ENCODE measurements around the gene BMAL1. TPM values are rescaled to one million over a fixed set of nuclear protein-coding genes. Genes with fewer than 3 reads are reported as not detected.

BMAL1 gene
- total and polyA plus RNA-seq, 7 donors = 10.8 to 41.5 (median 27.7) TPM

GRCh38 chr11:13332124-13332523 is 54.5 kb downstream of the BMAL1 start:
- Histone ChIP-seq H3K27ac (no peak overlapping the region), H3K27me3 (no peaks in the 10 kb centered on the region), H3K9me3 (no peaks in the 10 kb centered on the region), H3K36me3 (no peaks in the 10 kb centered on the region), H3K4me1 (peaks cover 0 to 34% (median 16%) of the 10 kb centered on the region in 4 donors), H3K4me3 (no peak overlapping the region)
- 89 to 91% methylated on average over 1 of the region's 1 CpG for WGBS, 2 donors
- TF ChIP-seq POLR2AphosphoS5 (IDR thresholded peaks at IDR 0.05) = no peak
- TF ChIP-seq EP300 (IDR thresholded peaks at IDR 0.05) = no peak
- no peak for TF ChIP-seq CTCF (IDR thresholded peaks at IDR 0.05)
- TF ChIP-seq POLR2A (IDR thresholded peaks at IDR 0.05) = no peak
- no peak for DNase-seq
- intact Hi-C loops (cut with DNase I) = loop anchor here (10.0 kb wide), 1 partner anchor 133 kb away; the partner anchor contains the start of gene BTBD10

GRCh38 chr11:13333456-13333957 is 55.9 kb downstream of the BMAL1 start:
- Histone ChIP-seq H3K36me3 (no peaks in the 10 kb centered on the region), H3K4me3 (no peak overlapping the region), H3K9me3 (no peaks in the 10 kb centered on the region), H3K4me1 (peaks cover 0 to 44% (median 25%) of the 10 kb centered on the region in 4 donors), H3K27me3 (no peaks in the 10 kb centered on the region), H3K27ac (no peak overlapping the region)
- no peak for DNase-seq
- TF ChIP-seq POLR2A (IDR thresholded peaks at IDR 0.05) = no peak
- TF ChIP-seq POLR2AphosphoS5 (IDR thresholded peaks at IDR 0.05) = no peak
- TF ChIP-seq CTCF (IDR thresholded peaks at IDR 0.05) = no peak
- TF ChIP-seq EP300 (IDR thresholded peaks at IDR 0.05) = no peak
- intact Hi-C loops (cut with DNase I) = loop anchor here (10.0 kb wide), 1 partner anchor 131 kb away; the partner anchor contains the start of gene BTBD10
- WGBS, 2 donors = 14 to 32% methylated on average over 7 of the region's 7 CpGs

GRCh38 chr11:13334034-13334786 is 56.6 kb downstream of the BMAL1 start:
- no peaks in the 10 kb centered on the region for H3K9me3 ChIP-seq
- no peak overlapping the region for H3K27ac ChIP-seq
- H3K27me3 ChIP-seq = no peaks in the 10 kb centered on the region
- intact Hi-C loops (cut with DNase I) = loop anchor here (2.0 to 10.0 kb wide), 2 partner anchors 123 to 131 kb away; partner anchors contain the start of gene BTBD10
- WGBS, 2 donors = 68 to 78% methylated on average over 6 of the region's 6 CpGs
- no peak for DNase-seq
- H3K4me1 ChIP-seq = peaks cover 0 to 50% (median 31%) of the 10 kb centered on the region in 4 donors
- no peak for TF ChIP-seq EP300 (IDR thresholded peaks at IDR 0.05)
- no peak for TF ChIP-seq POLR2AphosphoS5 (IDR thresholded peaks at IDR 0.05)
- no peak for TF ChIP-seq POLR2A (IDR thresholded peaks at IDR 0.05)
- no peak for TF ChIP-seq CTCF (IDR thresholded peaks at IDR 0.05)
- no peaks in the 10 kb centered on the region for H3K36me3 ChIP-seq
- H3K4me3 ChIP-seq = no peak overlapping the region

GRCh38 chr11:13335319-13335718 is 57.7 kb downstream of the BMAL1 start:
- 17 to 23% methylated on average over 5 of the region's 5 CpGs for WGBS, 2 donors
- no peak overlapping the region for H3K4me3 ChIP-seq
- intact Hi-C loops (cut with DNase I) = loop anchor here (2.0 to 10.0 kb wide), 2 partner anchors 125 to 129 kb away; partner anchors contain the start of gene BTBD10
- TF ChIP-seq EP300 (IDR thresholded peaks at IDR 0.05) (no peak), POLR2AphosphoS5 (IDR thresholded peaks at IDR 0.05) (no peak), POLR2A (IDR thresholded peaks at IDR 0.05) (no peak), CTCF (IDR thresholded peaks at IDR 0.05) (peak; percentile 47 to 77 (median 64))
- DNase-seq = peak; percentile 72
- no peak overlapping the region for H3K27ac ChIP-seq
- no peaks in the 10 kb centered on the region for H3K36me3 ChIP-seq
- H3K9me3 ChIP-seq = no peaks in the 10 kb centered on the region
- H3K4me1 ChIP-seq = peaks cover 0 to 49% (median 30%) of the 10 kb centered on the region in 4 donors
- H3K27me3 ChIP-seq = no peaks in the 10 kb centered on the region

Data from sigmoid colon (tissue), 7 donors.